Thyroid gland (tissue), 4 donors: ENCODE measurements around the gene TCEAL3. TPM values are rescaled to one million over a fixed set of nuclear protein-coding genes. Genes with fewer than 3 reads are reported as not detected.

Experiments
- DNase-seq, 2 donors: peaks; one replicate each; pipeline ENCODE4 v3.0.0-alpha.2; 2019
- H3K27ac ChIP-seq, 3 donors: fragments of 200-600 bp; sonication (generic); 1 replicate in 2 of 3; 2 replicates in 1 of 3; pipeline ENCODE4 v1.5.1; 2016 to 2019; ENCODE audit warnings: mild to moderate bottlenecking in 1 of 3, moderate library complexity in 1 of 3
- H3K27me3 ChIP-seq: fragments of 200-600 bp; sonication (generic); one replicate; pipeline ENCODE4 v1.5.1; 2019
- H3K36me3 ChIP-seq, 2 donors: fragments of 200-600 bp; sonication (generic); one replicate each; pipeline ENCODE4 v1.5.1; 2016 to 2019
- H3K4me1 ChIP-seq, 2 donors: fragments of 200-600 bp; sonication (generic); one replicate each; pipeline ENCODE4 v1.5.1; 2017 to 2019
- H3K4me3 ChIP-seq, 3 donors: fragments of 200-600 bp; sonication (generic); replicated peaks in 1 of 3; 1 replicate in 2 of 3; 2 replicates in 1 of 3; pipeline ENCODE4 v1.5.1; 2016; ENCODE audit warnings: mild to moderate bottlenecking in 1 of 3
- H3K9me3 ChIP-seq: fragments of 200-600 bp; sonication (generic); one replicate; pipeline ENCODE4 v1.5.1; 2017
- POLR2A ChIP-seq, 2 donors: fragments of 450-650 bp; IDR thresholded peaks; one replicate each; pipeline ENCODE4 v1.6.1; 2017; ENCODE audit warnings: antibody characterized with exemption in 2 of 2, mild to moderate bottlenecking in 2 of 2, moderate library complexity in 1 of 2
- WGBS, 2 donors: methylation state at CpG; one replicate each; pipeline ENCODE4 v1.1.5; 2017; 5-methylcytosine and 5-hydroxymethylcytosine counted together
- intact Hi-C: fragments of 100-400 bp; cut with DNase I; formaldehyde crosslinking; loops from one replicate; pipeline ENCODE4 v1.15.1; 2023
- total RNA-seq, 4 donors: library from RNA; depleted of rRNA; stranded (reverse); fragments of >200 nt; gene quantifications; one replicate each; pipeline ENCODE4 v1.2.3, GENCODE V29; 2016
- TF ChIP-seq, protein P1 (sequence below), 6 experiments: fragments of 200-600 bp in 3 of 6; fragments of 450-650 bp in 3 of 6; sonication (generic) in 3 of 6; IDR thresholded peaks; one replicate each; pipeline ENCODE4 v1.5.1; 2016 to 2019; ENCODE audit warnings: antibody characterized with exemption in 6 of 6, mild to moderate bottlenecking in 2 of 6, inconsistent platforms in 1 of 6, moderate library complexity in 1 of 6

The TCEAL3 gene
- total RNA-seq, 4 donors from 2014 or later, result 38.1 to 61.1 (median 43.7) TPM

GRCh38 chrX:103613362-103613890 is 5.7 kb downstream of the TCEAL3 start:
- Histone ChIP-seq H3K4me1 (no peaks in the 10 kb centered on the region), H3K27me3 (no peaks in the 10 kb centered on the region), H3K36me3 (no peaks in the 10 kb centered on the region), H3K9me3 (no peaks in the 10 kb centered on the region), H3K4me3 (no peak overlapping the region), H3K27ac (no peak overlapping the region)
- no peak for DNase-seq
- TF ChIP-seq POLR2A (IDR thresholded peaks at IDR 0.05), result no peak
- TF ChIP-seq, protein P1, sequence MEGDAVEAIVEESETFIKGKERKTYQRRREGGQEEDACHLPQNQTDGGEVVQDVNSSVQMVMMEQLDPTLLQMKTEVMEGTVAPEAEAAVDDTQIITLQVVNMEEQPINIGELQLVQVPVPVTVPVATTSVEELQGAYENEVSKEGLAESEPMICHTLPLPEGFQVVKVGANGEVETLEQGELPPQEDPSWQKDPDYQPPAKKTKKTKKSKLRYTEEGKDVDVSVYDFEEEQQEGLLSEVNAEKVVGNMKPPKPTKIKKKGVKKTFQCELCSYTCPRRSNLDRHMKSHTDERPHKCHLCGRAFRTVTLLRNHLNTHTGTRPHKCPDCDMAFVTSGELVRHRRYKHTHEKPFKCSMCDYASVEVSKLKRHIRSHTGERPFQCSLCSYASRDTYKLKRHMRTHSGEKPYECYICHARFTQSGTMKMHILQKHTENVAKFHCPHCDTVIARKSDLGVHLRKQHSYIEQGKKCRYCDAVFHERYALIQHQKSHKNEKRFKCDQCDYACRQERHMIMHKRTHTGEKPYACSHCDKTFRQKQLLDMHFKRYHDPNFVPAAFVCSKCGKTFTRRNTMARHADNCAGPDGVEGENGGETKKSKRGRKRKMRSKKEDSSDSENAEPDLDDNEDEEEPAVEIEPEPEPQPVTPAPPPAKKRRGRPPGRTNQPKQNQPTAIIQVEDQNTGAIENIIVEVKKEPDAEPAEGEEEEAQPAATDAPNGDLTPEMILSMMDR (IDR thresholded peaks at IDR 0.05), result no peak
- intact Hi-C loops, result no loop called here
- WGBS, 2 donors, result 73 to 81% methylated on average over 1 of the region's 1 CpG

DNA sequence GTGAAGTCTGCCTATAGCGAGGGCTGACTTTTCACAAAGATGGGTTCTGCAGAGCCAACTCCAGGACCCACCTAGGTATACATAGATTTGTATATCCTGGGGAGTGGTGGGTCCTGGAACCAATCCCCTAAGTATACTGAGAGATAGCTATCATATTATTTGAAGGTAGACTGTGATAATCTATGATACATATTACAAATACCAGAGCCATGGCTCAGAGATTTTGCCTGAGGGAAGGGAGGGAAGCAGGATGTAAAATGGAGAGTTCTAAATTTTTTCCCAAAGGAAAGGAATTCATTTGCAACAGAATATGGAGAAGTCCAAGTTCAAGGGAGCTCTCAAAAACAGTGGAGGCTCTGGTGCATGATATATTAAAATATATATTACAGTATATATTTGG is 7.2 kb downstream of the TCEAL3 start:
- H3K9me3 ChIP-seq, result no peaks in the 10 kb centered on the region
- DNase-seq, result no peak
- WGBS, 2 donors, result 88 to 92% methylated on average over 1 of the region's 1 CpG
- H3K27ac ChIP-seq, result no peak overlapping the region
- H3K4me3 ChIP-seq, result no peak overlapping the region
- no peaks in the 10 kb centered on the region for H3K4me1 ChIP-seq
- no peaks in the 10 kb centered on the region for H3K36me3 ChIP-seq
- intact Hi-C loops, result no loop called here
- no peaks in the 10 kb centered on the region for H3K27me3 ChIP-seq
- TF ChIP-seq, protein P1 (IDR thresholded peaks at IDR 0.05), result no peak
- TF ChIP-seq POLR2A (IDR thresholded peaks at IDR 0.05), result no peak

GRCh38 chrX:103615781-103616371 is 8.1 kb downstream of the TCEAL3 start:
- Histone ChIP-seq H3K4me1 (no peaks in the 10 kb centered on the region), H3K27ac (no peak overlapping the region), H3K27me3 (no peaks in the 10 kb centered on the region), H3K36me3 (no peaks in the 10 kb centered on the region), H3K9me3 (no peaks in the 10 kb centered on the region), H3K4me3 (no peak overlapping the region)
- TF ChIP-seq POLR2A (IDR thresholded peaks at IDR 0.05), result no peak
- TF ChIP-seq, protein P1 (IDR thresholded peaks at IDR 0.05), result no peak
- intact Hi-C loops, result no loop called here
- DNase-seq, result no peak

- H3K27me3 ChIP-seq, result no peaks in the 10 kb centered on the region
- H3K4me1 ChIP-seq, result no peaks in the 10 kb centered on the region
- no peak overlapping the region for H3K27ac ChIP-seq
- no peak overlapping the region for H3K4me3 ChIP-seq
- no peaks in the 10 kb centered on the region for H3K9me3 ChIP-seq
- H3K36me3 ChIP-seq, result no peaks in the 10 kb centered on the region
- TF ChIP-seq, protein P1 (IDR thresholded peaks at IDR 0.05), result no peak
- TF ChIP-seq POLR2A (IDR thresholded peaks at IDR 0.05), result no peak
- no peak for DNase-seq
- intact Hi-C loops, result no loop called here
- 29 to 50% methylated on average over 1 of the region's 1 CpG for WGBS, 2 donors
Measured at GRCh38 chrX:103616676-103617186, 9.0 kb downstream of the TCEAL3 start.

DNA sequence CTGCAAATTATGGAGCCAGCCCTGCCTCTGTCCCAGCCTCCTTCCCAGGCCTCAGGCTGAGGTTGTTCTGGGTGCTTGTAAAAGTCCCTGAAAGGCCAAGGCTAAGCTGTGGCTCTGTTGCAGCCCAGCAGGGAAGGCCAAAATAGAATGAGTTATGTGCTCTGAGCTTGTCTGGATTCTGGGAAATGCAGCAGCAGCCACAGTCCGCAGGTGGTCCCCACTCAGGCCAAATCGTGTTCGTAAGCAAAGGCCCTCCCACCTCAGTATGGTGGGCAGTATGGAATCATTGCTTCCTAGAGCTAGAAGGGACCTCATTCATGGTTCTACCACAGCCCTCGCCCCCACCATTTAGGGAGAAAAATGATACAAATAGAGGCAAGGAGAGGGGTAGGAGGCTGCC is 16.3 kb downstream of the TCEAL3 start:
- 70 to 100% methylated on average over 1 to 3 of the region's 4 CpGs for WGBS, 2 donors
- H3K4me3 ChIP-seq, result no peak overlapping the region
- H3K4me1 ChIP-seq, result no peaks in the 10 kb centered on the region
- no peak for DNase-seq
- H3K9me3 ChIP-seq, result no peaks in the 10 kb centered on the region
- H3K27me3 ChIP-seq, result no peaks in the 10 kb centered on the region
- H3K27ac ChIP-seq, result peak overlapping the region in 2 of 3 donors; percentile 41 to 51
- TF ChIP-seq, protein P1 (IDR thresholded peaks at IDR 0.05), result no peak
- TF ChIP-seq POLR2A (IDR thresholded peaks at IDR 0.05), result no peak
- no peaks in the 10 kb centered on the region for H3K36me3 ChIP-seq
- intact Hi-C loops, result no loop called here
